Karpas-422 (cell line): ENCODE data around the gene CD9. TPM values are rescaled to one million over a fixed set of nuclear protein-coding genes. Genes with fewer than 3 reads are reported as not detected.
"Not testable (repeated sequence)": the region's sequence is repeated elsewhere in the genome, so short reads cannot be mapped to it uniquely, and the experiment has no call there.

ENCODE experiments used
- DNase-seq: peaks from one replicate; pipeline ENCODE4 v3.0.0-alpha.2; 2015
- H2AFZ ChIP-seq: fragments of 200-600 bp; sonication (generic); 2 replicates; pipeline ENCODE4 v1.6.1; 2014; ENCODE audit warnings: antibody characterized with exemption, low read length, mixed read lengths
- H3K27ac ChIP-seq: fragments of 200-600 bp; sonication (generic); 2 replicates; pipeline ENCODE4 v1.5.1; 2014; ENCODE audit warnings: mild to moderate bottlenecking, low read length, moderate library complexity
- H3K27me3 ChIP-seq: fragments of 200-600 bp; sonication (generic); 2 replicates; pipeline ENCODE4 v1.6.1; 2014; ENCODE audit warnings: low read length, mixed read lengths
- H3K36me3 ChIP-seq: fragments of 200-600 bp; sonication (generic); 2 replicates; pipeline ENCODE4 v1.6.1; 2014; ENCODE audit warnings: low read length, mixed read lengths; ENCODE audit not compliant: insufficient read depth
- H3K4me1 ChIP-seq: fragments of 200-600 bp; sonication (generic); 2 replicates; pipeline ENCODE4 v1.6.1; 2014; ENCODE audit warnings: mild to moderate bottlenecking, low read length, mixed read lengths
- H3K4me2 ChIP-seq: fragments of 200-600 bp; sonication (generic); 2 replicates; pipeline ENCODE4 v1.6.1; 2014; ENCODE audit warnings: low read length, low read depth, mild to moderate bottlenecking; ENCODE audit not compliant: poor library complexity, severe bottlenecking
- H3K4me3 ChIP-seq: fragments of 200-600 bp; sonication (generic); 2 replicates; pipeline ENCODE4 v1.5.1; 2014; ENCODE audit warnings: mild to moderate bottlenecking, antibody characterized with exemption, low read length, mixed read lengths
- H3K79me2 ChIP-seq: fragments of 200-600 bp; sonication (generic); 2 replicates; pipeline ENCODE4 v1.6.1; 2014; ENCODE audit warnings: mild to moderate bottlenecking, low read length, mixed read lengths
- H3K9ac ChIP-seq: fragments of 200-600 bp; sonication (generic); 2 replicates; pipeline ENCODE4 v1.6.0; 2014; ENCODE audit warnings: low read length
- H3K9me2 ChIP-seq: fragments of 200-600 bp; sonication (generic), shearing (Covaris generic); replicated peaks from 2 replicates; pipeline ENCODE4 v1.6.0; 2014; ENCODE audit warnings: mild to moderate bottlenecking, low read length, moderate library complexity; ENCODE audit not compliant: insufficient read depth
- H3K9me3 ChIP-seq: fragments of 300-700, 200-600 bp; sonication (generic); 2 replicates; pipeline ENCODE4 v1.6.1; 2014; ENCODE audit warnings: low read length, mixed read lengths
- H4K20me1 ChIP-seq: fragments of 200-600 bp; sonication (generic); 2 replicates; pipeline ENCODE4 v1.6.1; 2014; ENCODE audit warnings: mild to moderate bottlenecking, antibody characterized with exemption, low read length, low read depth; ENCODE audit not compliant: insufficient read depth
- total RNA-seq: library from RNA; depleted of rRNA; stranded (reverse); fragments of >200 nt; shearing (Covaris generic); gene quantifications from 2 replicates; pipeline ENCODE4 v1.2.3, GENCODE V29; 2014; ENCODE audit warnings: low replicate concordance

Gene CD9
- total RNA-seq, 1 experiment from 2014 or later = not detected

- H3K9ac ChIP-seq = no peak overlapping the region
- no peaks in the 10 kb centered on the region for H4K20me1 ChIP-seq
- H3K27ac ChIP-seq = no peak overlapping the region
- no peak overlapping the region for H3K4me2 ChIP-seq
- H3K79me2 ChIP-seq = no peaks in the 10 kb centered on the region
- H3K4me3 ChIP-seq = no peak overlapping the region
- H2AFZ ChIP-seq = no peak overlapping the region
- H3K27me3 ChIP-seq = no peaks in the 10 kb centered on the region
- no peak for DNase-seq
- no peaks in the 10 kb centered on the region for H3K9me2 ChIP-seq
- no peaks in the 10 kb centered on the region for H3K36me3 ChIP-seq
- no peaks in the 10 kb centered on the region for H3K9me3 ChIP-seq
- H3K4me1 ChIP-seq = no peaks in the 10 kb centered on the region; the same call in 1 of the 2 replicates
These were observed 14.0 kb upstream of the CD9 start for GRCh38 chr12:6185961-6186827.

- no peak overlapping the region for H3K4me3 ChIP-seq
- no peak overlapping the region for H3K4me2 ChIP-seq
- no peaks in the 10 kb centered on the region for H4K20me1 ChIP-seq
- no peaks in the 10 kb centered on the region for H3K9me2 ChIP-seq
- H3K27ac ChIP-seq = no peak overlapping the region
- no peaks in the 10 kb centered on the region; the same call in 1 of the 2 replicates for H3K4me1 ChIP-seq
- no peak for DNase-seq
- no peak overlapping the region for H2AFZ ChIP-seq
- no peak overlapping the region for H3K9ac ChIP-seq
- no peaks in the 10 kb centered on the region for H3K27me3 ChIP-seq
- H3K9me3 ChIP-seq = no peaks in the 10 kb centered on the region
- H3K36me3 ChIP-seq = no peaks in the 10 kb centered on the region
- H3K79me2 ChIP-seq = no peaks in the 10 kb centered on the region
These were observed 12.0 kb upstream of the CD9 start for GRCh38 chr12:6187948-6188793.

GRCh38 chr12:6189028-6189427, 11.2 kb upstream of the CD9 start:
- H3K36me3 ChIP-seq = no peaks in the 10 kb centered on the region
- no peaks in the 10 kb centered on the region for H3K27me3 ChIP-seq
- H3K79me2 ChIP-seq = no peaks in the 10 kb centered on the region
- H3K27ac ChIP-seq = no peak overlapping the region
- H4K20me1 ChIP-seq = no peaks in the 10 kb centered on the region
- no peak overlapping the region for H2AFZ ChIP-seq
- no peaks in the 10 kb centered on the region; the same call in 1 of the 2 replicates for H3K4me1 ChIP-seq
- H3K4me2 ChIP-seq = no peak overlapping the region
- no peak overlapping the region for H3K9ac ChIP-seq
- H3K9me3 ChIP-seq = no peaks in the 10 kb centered on the region
- H3K9me2 ChIP-seq = no peaks in the 10 kb centered on the region
- DNase-seq = no peak
- no peak overlapping the region for H3K4me3 ChIP-seq

GRCh38 chr12:6189952-6190598, 10.1 kb upstream of the CD9 start:
- not testable (repeated sequence) for H3K79me2 ChIP-seq, H3K9me2 ChIP-seq, H3K4me2 ChIP-seq, H3K27me3 ChIP-seq, DNase-seq, H3K9ac ChIP-seq, H3K4me1 ChIP-seq, H3K27ac ChIP-seq, H3K4me3 ChIP-seq, H3K36me3 ChIP-seq, H2AFZ ChIP-seq, H3K9me3 ChIP-seq, H4K20me1 ChIP-seq

GRCh38 chr12:6190767-6191530, 9.3 kb upstream of the CD9 start:
- H3K9ac ChIP-seq, H3K4me2 ChIP-seq, H3K79me2 ChIP-seq, DNase-seq, H3K9me2 ChIP-seq, H3K4me1 ChIP-seq, H3K9me3 ChIP-seq, H2AFZ ChIP-seq, H3K27me3 ChIP-seq, H3K36me3 ChIP-seq, H3K4me3 ChIP-seq, H3K27ac ChIP-seq, H4K20me1 ChIP-seq: not testable (repeated sequence)

GRCh38 chr12:6192604-6193380, 7.4 kb upstream of the CD9 start:
- no peaks in the 10 kb centered on the region; the same call in 1 of the 2 replicates for H3K4me1 ChIP-seq
- no peak overlapping the region for H3K27ac ChIP-seq
- no peak for DNase-seq
- H3K9me3 ChIP-seq = no peaks in the 10 kb centered on the region
- H3K4me3 ChIP-seq = no peak overlapping the region
- H3K9me2 ChIP-seq = no peaks in the 10 kb centered on the region
- H3K9ac ChIP-seq = no peak overlapping the region
- no peaks in the 10 kb centered on the region for H4K20me1 ChIP-seq
- no peaks in the 10 kb centered on the region for H3K27me3 ChIP-seq
- H2AFZ ChIP-seq = no peak overlapping the region
- H3K4me2 ChIP-seq = no peak overlapping the region
- H3K36me3 ChIP-seq = no peaks in the 10 kb centered on the region
- H3K79me2 ChIP-seq = no peaks in the 10 kb centered on the region
